NCI-H345 treated with DMSO at 0.1 percent for 48 hours (cell line): ENCODE measurements around the gene SP7.

Experiments used
- DNase-seq: peaks from one replicate; lab custom pipeline; 2025; ENCODE audit not compliant: unreplicated experiment; lab: John Stamatoyannopoulos, UW

The SP7 gene

GRCh38 chr12:53279283-53279869, 56.8 kb downstream of the SP7 start:
- DNase-seq: no peak

- DNase-seq: no peak
These were observed 58.2 kb downstream of the SP7 start for GRCh38 chr12:53277981-53278380.
